Measurements from ENCODE around the gene BAG3. TPM values are rescaled to one million over a fixed set of nuclear protein-coding genes. Genes with fewer than 3 reads are reported as not detected.

Gene BAG3
- total and polyA plus RNA-seq, 9 of the 15 experiments (the other 6 are each of a cell fraction or from before 2014, with no cell fraction given), result 2.6 to 27.4 (median 7.2) TPM

GRCh38 chr10:119669975-119670640 is 18.9 kb downstream of the BAG3 start:
- intact Hi-C loops (cut with micrococcal nuclease), result no loop called here
- POLR2A ChIA-PET, result no interaction called here

More at GRCh38 chr10:119669975-119670640, 18.9 kb downstream of the BAG3 start:
- Histone ChIP-seq H3K9me3 (replicated peaks; ENCODE audit: control insufficient read depth, insufficient read depth, low read depth, low read length) (no peaks in the 10 kb centered on the region), H3K27me3 (ENCODE audit: control insufficient read depth in 2 of 2, insufficient read depth in 2 of 2, low read length in 2 of 2) (no peaks in the 10 kb centered on the region), H3K9ac (ENCODE audit: insufficient read depth in 1 of 2, low read depth in 2 of 2, low read length in 2 of 2) (no peak overlapping the region), H3K4me3 (no peak overlapping the region), H3K27ac (ENCODE audit: extremely low read depth, low read depth, low read length) (no peak overlapping the region), H3K4me2 (ENCODE audit: insufficient read depth, low read length) (no peak overlapping the region), H2AFZ (ENCODE audit: low read depth, low read length) (no peak overlapping the region), H4K20me1 (replicated peaks; ENCODE audit: control insufficient read depth, insufficient read depth, low read length) (peaks cover 26% of the 10 kb centered on the region), H3K36me3 (ENCODE audit: control insufficient read depth, insufficient read depth, low read length) (peaks cover 68% of the 10 kb centered on the region; the same call in 2 of the 3 replicates), H3K4me1 (replicated peaks in 1 of 2; ENCODE audit: control insufficient read depth in 2 of 2, insufficient read depth in 2 of 2, low read length in 2 of 2) (peaks cover 13 to 14% of the 10 kb centered on the region in 2 experiments; a peak in 4 of 5 replicates), H3K79me2 (ENCODE audit: control insufficient read depth, insufficient read depth, low read length) (peaks cover 39% of the 10 kb centered on the region), H3K9me1 (ENCODE audit: control insufficient read depth, insufficient read depth, low read length) (peaks cover 8% of the 10 kb centered on the region)
- BruUV-seq (replicated peaks), result no TSS peak
- CTCF ChIA-PET (ENCODE audit: low intra/inter-chr PET ratio), result no interaction called here
- 94% methylated on average over 10 of the region's 18 CpGs for WGBS (ENCODE audit: insufficient coverage, low coverage, missing lambda C conversion rate)
- in situ Hi-C loops (cut with MboI), result no loop called here
- TF ChIP-seq NCOA1 (IDR thresholded peaks at IDR 0.05; ENCODE audit: low read depth), result no peak
- no peak for TF ChIP-seq FOXA3 (CRISPR knock-in tag; conservative IDR thresholded peaks at IDR 0.05 in 1 of 2, IDR thresholded peaks at IDR 0.05 in 1 of 2)
- TF ChIP-seq CBFB (CRISPR knock-in tag; IDR thresholded peaks at IDR 0.05), result no peak
- no peak for TF ChIP-seq SMAD3 (CRISPR knock-in tag; conservative IDR thresholded peaks at IDR 0.05)
- no peak for TF ChIP-seq SOX6 (IDR thresholded peaks at IDR 0.05)
- TF ChIP-seq RBM34 (IDR thresholded peaks at IDR 0.05; ENCODE audit: borderline replicate concordance, insufficient read depth, low read length), result no peak
- TF ChIP-seq ZNF232 (CRISPR knock-in tag; IDR thresholded peaks at IDR 0.05), result no peak
- TF ChIP-seq ILK (tag; IDR thresholded peaks at IDR 0.05; ENCODE audit: borderline replicate concordance, low read depth), result no peak
- TF ChIP-seq, protein P1, sequence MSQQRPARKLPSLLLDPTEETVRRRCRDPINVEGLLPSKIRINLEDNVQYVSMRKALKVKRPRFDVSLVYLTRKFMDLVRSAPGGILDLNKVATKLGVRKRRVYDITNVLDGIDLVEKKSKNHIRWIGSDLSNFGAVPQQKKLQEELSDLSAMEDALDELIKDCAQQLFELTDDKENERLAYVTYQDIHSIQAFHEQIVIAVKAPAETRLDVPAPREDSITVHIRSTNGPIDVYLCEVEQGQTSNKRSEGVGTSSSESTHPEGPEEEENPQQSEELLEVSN (IDR thresholded peaks at IDR 0.05; ENCODE audit: borderline replicate concordance in 1 of 2, extremely low read depth in 1 of 2, insufficient read depth in 1 of 2, insufficient read length in 1 of 2, low read depth in 1 of 2, low read length in 1 of 2, poor library complexity in 1 of 2, severe bottlenecking in 1 of 2), result no peak
- TF ChIP-seq ZNF76 (CRISPR knock-in tag; IDR thresholded peaks at IDR 0.05; ENCODE audit: borderline replicate concordance), result no peak
- no peak for TF ChIP-seq CHD1 (IDR thresholded peaks at IDR 0.05; ENCODE audit: low read length)
- TF ChIP-seq GABPB2 (CRISPR knock-in tag; conservative IDR thresholded peaks at IDR 0.05), result no peak
- TF ChIP-seq ETS2 (tag; IDR thresholded peaks at IDR 0.05; ENCODE audit: borderline replicate concordance, poor library complexity, severe bottlenecking), result no peak
- TF ChIP-seq CREM (IDR thresholded peaks at IDR 0.05; ENCODE audit: low read depth), result no peak
- TF ChIP-seq ZNF584 (CRISPR knock-in tag; IDR thresholded peaks at IDR 0.05; ENCODE audit: low read depth), result no peak
- no peak for TF ChIP-seq SAP30 (IDR thresholded peaks at IDR 0.05; ENCODE audit: borderline replicate concordance, insufficient read depth, low read depth, low read length, poor library complexity, severe bottlenecking)
- TF ChIP-seq PCBP1 (IDR thresholded peaks at IDR 0.05; ENCODE audit: low read depth, low read length, poor library complexity, severe bottlenecking), result no peak
- DNase-seq (ENCODE audit: extremely low read depth in 1 of 4, low spot score in 3 of 4) (no peak), FAIRE-seq (no peak), ATAC-seq (no peak)
